HK-2 (cell line): ENCODE data around the gene TATDN3.
A peak's percentile ranks its signal among the peaks of the same experiment; 100 is the strongest.
"Not testable (repeated sequence)": the region's sequence is repeated elsewhere in the genome, so short reads cannot be mapped to it uniquely, and the experiment has no call there.

ENCODE experiments used
- DNase-seq: peaks from one replicate; pipeline ENCODE4 v3.0.0-alpha.2; 2018; ENCODE audit not compliant: unreplicated experiment

Gene TATDN3, protein sequence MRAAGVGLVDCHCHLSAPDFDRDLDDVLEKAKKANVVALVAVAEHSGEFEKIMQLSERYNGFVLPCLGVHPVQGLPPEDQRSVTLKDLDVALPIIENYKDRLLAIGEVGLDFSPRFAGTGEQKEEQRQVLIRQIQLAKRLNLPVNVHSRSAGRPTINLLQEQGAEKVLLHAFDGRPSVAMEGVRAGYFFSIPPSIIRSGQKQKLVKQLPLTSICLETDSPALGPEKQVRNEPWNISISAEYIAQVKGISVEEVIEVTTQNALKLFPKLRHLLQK

DNA sequence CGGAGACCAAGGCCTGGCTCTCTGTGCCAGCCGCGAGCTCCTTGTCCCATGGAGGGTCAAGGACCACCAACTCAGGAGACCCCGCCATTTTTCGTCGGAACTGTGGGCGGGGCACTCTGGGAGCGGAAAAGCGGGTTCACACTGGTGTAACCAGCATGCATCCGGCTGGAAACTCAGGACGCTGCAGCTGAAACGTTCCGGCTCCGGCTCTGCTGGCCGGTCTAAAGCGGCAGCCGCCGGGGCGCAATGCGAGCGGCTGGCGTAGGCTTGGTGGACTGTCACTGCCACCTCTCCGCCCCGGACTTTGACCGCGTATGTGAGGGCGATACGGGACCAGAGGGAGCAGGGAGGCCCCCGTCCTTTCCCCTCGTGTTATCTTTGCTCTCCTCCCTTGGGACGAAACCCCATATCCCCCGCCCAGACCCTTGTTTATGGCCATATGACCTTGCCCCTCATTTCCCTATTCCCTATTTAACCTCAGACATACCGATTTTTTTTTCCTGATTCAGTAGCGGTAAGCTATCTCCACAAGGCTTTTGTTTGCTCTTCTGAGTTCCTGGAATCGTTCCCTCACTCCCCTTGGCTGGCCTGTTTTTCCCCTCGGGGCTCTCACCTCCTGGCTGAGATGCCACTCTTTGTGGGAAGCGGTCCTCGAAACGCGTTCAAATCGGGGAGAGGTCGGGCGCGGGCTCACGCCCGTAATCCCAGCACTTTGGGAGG is at the start of gene TATDN3, which contains the start of gene NSL1:
TATDN3 (plus strand) TSS at position 219 of the 720 bp plus-strand sequence; CDS start at position 247, 28 bp downstream.
NSL1 (minus strand) TSS at position 102 of the 720 bp plus-strand sequence; CDS start at position 88, 14 bp downstream.
- peak; percentile 99 for DNase-seq

- no peak for DNase-seq
Observed at GRCh38 chr1:212743901-212744475, 47.7 kb upstream of the TATDN3 start.

DNA sequence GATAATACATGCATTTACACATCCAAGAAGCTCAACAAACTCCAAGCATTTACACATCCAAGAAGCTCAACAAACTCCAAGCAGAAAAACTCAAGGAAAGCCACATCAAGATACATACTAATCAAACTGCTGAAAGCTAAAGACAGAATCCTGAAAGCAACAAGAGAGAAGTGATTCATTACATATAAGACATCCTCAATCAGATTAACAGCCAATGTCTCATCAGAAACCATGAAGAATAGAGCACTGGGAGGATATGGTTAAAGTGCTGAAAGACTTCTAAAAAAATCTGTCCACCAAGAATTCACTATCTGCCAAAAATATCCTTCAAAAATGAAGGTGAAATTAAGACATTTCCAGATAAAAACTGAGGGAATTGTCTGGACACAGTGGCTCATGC is 46.4 kb upstream of the TATDN3 start:
- no peak for DNase-seq

DNA sequence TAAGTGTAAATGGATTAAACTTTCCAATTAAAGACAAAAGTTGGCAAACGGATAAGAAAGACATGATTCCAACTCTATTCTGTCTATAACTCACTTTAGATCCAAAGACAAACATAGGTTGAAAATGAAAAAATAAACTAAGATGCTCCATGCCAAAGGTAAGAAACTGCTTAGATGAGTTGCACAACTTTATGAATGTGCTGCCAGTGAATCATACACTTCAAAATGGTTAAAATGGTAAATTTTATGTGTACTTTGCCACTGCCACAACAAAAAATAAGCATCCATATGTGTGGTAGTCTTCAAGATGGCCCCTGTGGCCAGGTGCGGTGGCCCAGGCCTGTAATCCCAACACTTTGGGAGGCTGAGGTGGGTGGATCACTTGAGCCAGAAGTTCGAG is 45.1 kb upstream of the TATDN3 start:
- no peak for DNase-seq

GRCh38 chr1:212749821-212750535 is 41.7 kb upstream of the TATDN3 start:
- peak; percentile 29 for DNase-seq

GRCh38 chr1:212752252-212752933 is 39.3 kb upstream of the TATDN3 start:
- DNase-seq = no peak

GRCh38 chr1:212752934-212753497 is 38.7 kb upstream of the TATDN3 start:
- DNase-seq = no peak

DNA sequence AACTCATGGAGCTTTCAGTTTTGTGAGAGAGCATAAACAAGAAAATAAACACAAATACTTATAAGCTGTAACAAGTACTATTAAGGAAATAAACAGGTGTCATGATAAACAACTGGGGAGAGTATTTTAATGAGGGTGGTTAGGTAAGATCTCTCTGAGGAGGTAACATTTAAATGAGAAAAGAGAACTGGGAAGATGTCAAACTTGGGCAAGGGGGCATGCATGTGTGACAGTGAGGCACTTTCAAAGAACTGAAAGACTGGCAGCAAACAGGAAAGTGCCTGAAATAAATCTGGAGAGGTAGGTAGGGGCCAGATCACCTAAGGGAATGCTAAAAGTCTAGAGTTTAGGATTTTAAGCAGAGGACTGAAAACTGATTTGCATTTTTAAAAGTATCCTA is 37.9 kb upstream of the TATDN3 start:
- DNase-seq = no peak

GRCh38 chr1:212754193-212754592 is 37.5 kb upstream of the TATDN3 start:
- DNase-seq = no peak

- no peak for DNase-seq
Observed at GRCh38 chr1:212754680-212755079, 37.0 kb upstream of the TATDN3 start.

GRCh38 chr1:212759683-212760082 is 32.0 kb upstream of the TATDN3 start:
- no peak for DNase-seq

- peak; percentile 12 for DNase-seq
Observed at GRCh38 chr1:212760126-212760823, 31.4 kb upstream of the TATDN3 start.

- no peak for DNase-seq
Observed at GRCh38 chr1:212762234-212762633, 29.5 kb upstream of the TATDN3 start.

GRCh38 chr1:212762839-212763238 is 28.9 kb upstream of the TATDN3 start:
- no peak for DNase-seq

GRCh38 chr1:212764718-212765281 is 26.9 kb upstream of the TATDN3 start:
- DNase-seq = not testable (repeated sequence)

DNA sequence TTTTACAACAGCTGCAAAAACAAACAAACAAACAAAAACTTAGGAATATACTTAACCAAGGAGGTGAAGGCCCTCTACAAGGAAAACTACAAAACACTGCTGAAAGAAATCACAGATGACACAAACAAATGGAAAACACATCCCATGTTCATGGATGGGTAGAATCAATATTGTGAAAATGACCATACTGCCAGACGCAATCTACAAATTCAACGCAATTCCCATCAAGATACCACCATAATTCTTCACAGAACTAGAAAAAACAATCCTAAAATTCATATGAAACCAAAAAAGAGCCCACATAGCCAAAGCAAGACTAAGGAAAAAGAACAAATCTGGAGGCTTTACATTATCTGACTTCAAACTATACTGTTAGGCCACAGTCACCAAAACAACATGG is 24.9 kb upstream of the TATDN3 start:
- not testable (repeated sequence) for DNase-seq

DNA sequence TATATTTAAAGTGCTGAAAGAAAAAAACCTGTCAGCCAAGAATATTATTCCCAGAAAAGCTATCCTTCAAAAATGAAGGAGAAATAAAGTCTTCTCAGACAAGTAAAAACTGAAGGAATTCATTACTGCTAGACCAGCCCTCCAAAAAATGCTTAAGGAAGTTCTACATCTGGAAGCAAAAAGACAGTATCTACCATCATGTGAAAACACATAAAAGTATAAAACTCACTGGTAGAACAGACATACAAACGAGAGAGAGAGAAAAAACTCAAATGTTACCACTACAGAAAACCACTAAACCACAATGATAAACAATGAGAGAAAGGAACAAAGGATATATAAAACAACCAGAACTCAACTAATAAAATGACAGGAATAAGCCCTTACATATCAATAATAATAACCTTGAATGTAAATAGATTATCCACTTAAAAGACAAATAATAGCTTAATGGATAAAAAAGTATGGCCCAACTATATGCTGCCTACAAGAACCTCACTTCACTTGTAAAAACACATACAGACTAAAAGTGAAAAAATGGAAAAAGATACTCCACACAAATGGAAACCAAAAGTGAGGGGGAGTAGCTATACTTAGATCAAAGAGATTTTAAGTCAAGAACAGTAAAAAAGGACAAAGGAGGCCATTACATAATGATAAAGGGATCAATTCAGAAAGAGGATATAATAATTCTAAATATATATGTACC is 22.1 kb upstream of the TATDN3 start:
- no peak for DNase-seq

GRCh38 chr1:212771341-212771740 is 20.4 kb upstream of the TATDN3 start:
- no peak for DNase-seq

GRCh38 chr1:212773011-212773410 is 18.7 kb upstream of the TATDN3 start:
- DNase-seq = no peak

DNA sequence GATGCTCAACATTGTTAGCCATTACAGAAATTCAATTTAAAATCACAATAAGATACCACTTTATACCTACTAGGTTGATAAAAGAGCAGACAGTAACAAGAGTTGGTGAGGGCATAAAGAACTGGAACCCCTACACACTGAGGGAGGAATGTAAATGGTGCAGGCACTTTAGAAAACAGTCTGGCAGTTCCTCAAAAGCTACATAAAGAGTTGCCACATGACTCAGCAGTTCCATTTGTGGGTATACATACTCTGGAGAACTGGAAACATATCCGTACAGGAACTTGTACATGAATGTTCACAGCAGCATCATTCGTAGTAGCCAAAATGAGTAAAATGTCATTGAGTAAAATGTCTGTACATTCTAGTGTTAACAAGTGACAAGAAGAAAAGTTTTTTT is 17.1 kb upstream of the TATDN3 start:
- DNase-seq = no peak
